Esophagus squamous epithelium (tissue), 5 donors: Measurements from ENCODE around the gene ZNF521. TPM values are rescaled to one million over a fixed set of nuclear protein-coding genes. Genes with fewer than 3 reads are reported as not detected.

Source experiments
- DNase-seq: peaks from one replicate; lab custom pipeline; 2025; lab: John Stamatoyannopoulos, UW
- H3K27ac ChIP-seq, 4 donors: fragments of 200-600 bp; sonication (generic); one replicate each; pipeline ENCODE4 v1.5.1; 2016 to 2019; ENCODE audit warnings: mild to moderate bottlenecking in 1 of 4
- H3K27me3 ChIP-seq, 4 donors: fragments of 200-600 bp; sonication (generic); 1 replicate in 3 of 4; 2 replicates in 1 of 4; pipeline versions ENCODE4 v1.5.1 to v1.6.0; 2017 to 2021; ENCODE audit warnings: antibody characterized with exemption in 1 of 4
- H3K36me3 ChIP-seq, 3 donors: fragments of 200-600 bp; sonication (generic); one replicate each; pipeline ENCODE4 v1.5.1; 2016 to 2019
- H3K4me1 ChIP-seq, 3 donors: fragments of 200-600 bp; sonication (generic); one replicate each; pipeline ENCODE4 v1.5.1; 2017 to 2019
- H3K4me3 ChIP-seq, 4 donors: fragments of 200-600 bp; sonication (generic); 1 replicate in 3 of 4; 2 replicates in 1 of 4; pipeline ENCODE4 v1.5.1; 2016 to 2019; ENCODE audit warnings: mild to moderate bottlenecking in 2 of 4, moderate library complexity in 1 of 4
- H3K9me3 ChIP-seq, 3 donors: fragments of 200-600 bp; sonication (generic); one replicate each; pipeline ENCODE4 v1.5.1; 2016 to 2019
- POLR2A ChIP-seq, 4 donors: fragments of 450-650 bp; IDR thresholded peaks; one replicate each; pipeline ENCODE4 v1.6.1; 2017; ENCODE audit warnings: antibody characterized with exemption in 4 of 4, mild to moderate bottlenecking in 4 of 4, moderate library complexity in 3 of 4
- WGBS, 2 donors: methylation state at CpG; one replicate each; pipeline ENCODE4 v1.1.5; 2018; 5-methylcytosine and 5-hydroxymethylcytosine counted together
- intact Hi-C: fragments of 100-400 bp; cut with DNase I; formaldehyde crosslinking; loops from one replicate; pipeline ENCODE4 v1.15.0; 2022
- total RNA-seq, 4 donors: library from RNA; depleted of rRNA; stranded (reverse); fragments of >200 nt; gene quantifications; one replicate each; pipeline ENCODE4 v1.1.0, GENCODE V29; 2016
- TF ChIP-seq, protein P1 (sequence below), 6 experiments: fragments of 450-650 bp in 4 of 6; fragments of 200-600 bp in 2 of 6; sonication (generic) in 2 of 6; IDR thresholded peaks; one replicate each; pipeline ENCODE4 v1.5.1; 2016 to 2019; ENCODE audit warnings: antibody characterized with exemption in 6 of 6, mild to moderate bottlenecking in 4 of 6, moderate library complexity in 4 of 6
- donor health status: DM: yes; HTN: yes; CAD: no.

ZNF521 gene
- total RNA-seq, 4 donors from 2014 or later = 0.68 to 11.3 (median 4.7) TPM

DNA sequence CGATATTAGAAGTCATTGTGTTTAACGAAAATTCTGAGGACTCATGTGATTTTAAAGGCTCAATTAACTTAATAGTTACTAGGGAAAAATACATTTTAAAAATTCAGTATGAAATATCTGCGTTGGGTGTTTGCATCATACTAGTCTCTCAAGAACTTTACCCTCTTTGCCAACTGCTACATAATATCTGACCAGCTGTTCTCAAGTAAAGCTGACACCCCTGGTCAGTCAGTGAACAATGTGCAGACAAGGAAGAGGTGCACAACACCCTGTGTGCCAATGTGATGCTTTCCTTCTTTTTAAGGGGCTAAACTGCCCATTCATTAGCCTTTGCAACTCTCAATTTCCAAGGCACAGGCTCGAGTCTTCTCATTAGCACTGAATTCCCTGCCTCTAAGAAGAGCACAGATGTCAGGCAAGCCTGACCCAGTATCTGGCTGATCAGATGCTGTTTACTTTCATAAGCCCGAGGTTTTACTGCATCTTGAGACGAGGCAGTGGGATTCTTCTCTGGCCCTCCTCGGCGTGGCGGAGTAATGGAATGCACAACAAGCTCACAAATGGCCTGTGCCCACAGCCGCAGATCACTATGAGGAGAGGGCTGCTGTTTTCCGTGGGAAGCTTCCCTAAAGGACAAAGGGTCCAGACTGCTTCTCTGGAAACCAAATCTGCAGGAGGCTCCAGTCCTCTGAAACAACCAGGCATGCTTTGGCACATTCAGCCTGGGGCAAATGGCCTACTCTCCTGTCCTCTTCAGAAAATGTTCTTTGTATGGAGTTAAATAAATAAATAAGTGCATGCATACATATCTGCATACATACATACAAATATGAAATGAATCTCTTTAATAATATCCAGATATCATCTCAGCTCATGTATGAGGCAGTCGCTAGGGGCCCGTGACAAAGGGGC lies 240.3 kb downstream of the ZNF521 start:
- TF ChIP-seq, protein P1, sequence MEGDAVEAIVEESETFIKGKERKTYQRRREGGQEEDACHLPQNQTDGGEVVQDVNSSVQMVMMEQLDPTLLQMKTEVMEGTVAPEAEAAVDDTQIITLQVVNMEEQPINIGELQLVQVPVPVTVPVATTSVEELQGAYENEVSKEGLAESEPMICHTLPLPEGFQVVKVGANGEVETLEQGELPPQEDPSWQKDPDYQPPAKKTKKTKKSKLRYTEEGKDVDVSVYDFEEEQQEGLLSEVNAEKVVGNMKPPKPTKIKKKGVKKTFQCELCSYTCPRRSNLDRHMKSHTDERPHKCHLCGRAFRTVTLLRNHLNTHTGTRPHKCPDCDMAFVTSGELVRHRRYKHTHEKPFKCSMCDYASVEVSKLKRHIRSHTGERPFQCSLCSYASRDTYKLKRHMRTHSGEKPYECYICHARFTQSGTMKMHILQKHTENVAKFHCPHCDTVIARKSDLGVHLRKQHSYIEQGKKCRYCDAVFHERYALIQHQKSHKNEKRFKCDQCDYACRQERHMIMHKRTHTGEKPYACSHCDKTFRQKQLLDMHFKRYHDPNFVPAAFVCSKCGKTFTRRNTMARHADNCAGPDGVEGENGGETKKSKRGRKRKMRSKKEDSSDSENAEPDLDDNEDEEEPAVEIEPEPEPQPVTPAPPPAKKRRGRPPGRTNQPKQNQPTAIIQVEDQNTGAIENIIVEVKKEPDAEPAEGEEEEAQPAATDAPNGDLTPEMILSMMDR (IDR thresholded peaks at IDR 0.05) = no peak
- no peak for TF ChIP-seq POLR2A (IDR thresholded peaks at IDR 0.05)
- Histone ChIP-seq H3K27me3 (no peaks in the 10 kb centered on the region), H3K36me3 (no peaks in the 10 kb centered on the region), H3K9me3 (no peaks in the 10 kb centered on the region), H3K27ac (no peak overlapping the region), H3K4me3 (no peak overlapping the region), H3K4me1 (no peaks in the 10 kb centered on the region)
- intact Hi-C loops = no loop called here
- WGBS, 2 donors = 71 to 81% methylated on average over 6 to 8 of the region's 13 CpGs
- DNase-seq = no peak

DNA sequence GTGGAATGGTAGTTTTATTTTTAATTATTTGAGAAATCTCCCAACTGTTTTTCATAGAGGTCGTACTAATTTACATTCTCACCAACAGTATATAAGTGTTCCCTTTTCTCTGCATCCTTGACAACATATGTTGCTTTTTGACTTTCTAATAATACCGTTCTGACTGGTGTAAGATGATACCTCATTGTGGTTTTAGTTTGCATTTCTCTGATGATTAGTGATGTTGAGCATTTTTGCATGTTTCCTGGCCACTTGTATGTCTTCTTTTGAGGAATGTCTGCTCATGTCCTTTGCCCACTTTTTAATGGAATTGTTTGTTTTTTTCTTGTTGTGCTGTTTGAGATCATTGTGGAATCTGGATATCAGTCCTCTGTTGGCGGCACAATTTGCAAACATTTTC lies 242.5 kb downstream of the ZNF521 start:
- intact Hi-C loops = no loop called here
- WGBS, 2 donors = 75 to 86% methylated on average over 3 of the region's 3 CpGs
- Histone ChIP-seq H3K9me3 (no peaks in the 10 kb centered on the region), H3K27ac (no peak overlapping the region), H3K4me1 (no peaks in the 10 kb centered on the region), H3K4me3 (no peak overlapping the region), H3K36me3 (no peaks in the 10 kb centered on the region), H3K27me3 (no peaks in the 10 kb centered on the region)
- TF ChIP-seq, protein P1 (IDR thresholded peaks at IDR 0.05) = no peak
- TF ChIP-seq POLR2A (IDR thresholded peaks at IDR 0.05) = no peak
- DNase-seq = no peak

DNA sequence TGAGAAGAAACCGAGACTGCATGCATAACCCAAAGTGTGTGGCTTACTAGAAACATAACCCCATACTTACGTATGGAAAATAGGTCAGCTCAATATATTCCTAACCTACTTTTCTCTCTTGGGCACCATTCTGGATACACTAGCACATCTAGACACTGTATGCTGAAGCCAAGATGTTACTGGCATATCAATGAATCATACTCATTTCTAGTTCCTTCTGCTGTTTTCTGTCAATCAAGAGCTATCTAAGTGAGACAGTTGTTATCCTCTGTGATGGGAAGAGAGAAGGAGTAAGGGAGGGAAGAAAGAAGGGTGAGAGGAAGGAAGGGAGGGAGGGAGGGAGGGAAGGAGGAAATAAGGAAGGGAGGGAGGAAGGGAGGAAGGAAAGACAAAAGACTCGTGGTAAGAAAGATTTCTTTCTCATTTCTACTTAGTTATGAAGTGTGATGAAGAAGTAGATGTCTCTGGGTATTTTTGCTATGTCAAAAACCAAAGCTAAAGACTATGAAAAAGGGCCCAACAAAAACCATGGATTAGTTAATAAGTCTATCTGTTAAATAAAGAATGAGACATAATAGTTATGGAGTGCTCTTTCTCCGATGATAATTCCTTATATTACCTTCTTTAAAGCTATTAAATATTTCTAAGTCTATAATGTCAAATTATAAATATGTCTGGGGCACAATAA lies 248.4 kb downstream of the ZNF521 start:
- intact Hi-C loops = no loop called here

DNA sequence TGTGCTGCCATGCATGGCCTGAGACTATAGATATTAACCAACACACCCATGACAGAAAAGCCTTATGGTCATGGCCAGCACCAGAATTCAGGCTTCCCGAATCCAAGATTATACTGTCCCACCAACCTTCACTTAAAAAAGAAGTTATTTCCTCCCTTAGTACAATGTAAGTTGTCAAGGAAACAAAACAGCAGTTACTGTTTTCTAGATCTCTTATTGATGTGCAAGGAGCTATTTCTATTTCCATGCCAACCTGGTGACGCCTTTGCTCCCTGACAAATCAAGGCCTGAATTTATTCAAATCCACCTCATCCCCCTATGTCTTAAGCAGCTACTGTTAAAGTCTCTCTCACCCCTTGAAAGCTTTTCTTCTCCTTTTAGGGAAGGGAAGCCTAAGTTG lies 249.3 kb downstream of the ZNF521 start:
- no peaks in the 10 kb centered on the region for H3K36me3 ChIP-seq
- intact Hi-C loops = no loop called here
- H3K27ac ChIP-seq = no peak overlapping the region
- H3K4me3 ChIP-seq = no peak overlapping the region
- TF ChIP-seq POLR2A (IDR thresholded peaks at IDR 0.05) = no peak
- TF ChIP-seq, protein P1 (IDR thresholded peaks at IDR 0.05) = no peak
- whole genome bisulfite sequencing, 2 donors = 40 to 46% methylated on average over 2 of the region's 2 CpGs
- peaks cover 0 to 6% (median 0%) of the 10 kb centered on the region in 3 donors for H3K4me1 ChIP-seq
- H3K9me3 ChIP-seq = no peaks in the 10 kb centered on the region
- H3K27me3 ChIP-seq = no peaks in the 10 kb centered on the region
- DNase-seq = no peak

More for the DNA sequence above, 248.4 kb downstream of the ZNF521 start:
- H3K27me3 ChIP-seq = no peaks in the 10 kb centered on the region
- no peaks in the 10 kb centered on the region for H3K9me3 ChIP-seq
- no peak overlapping the region for H3K27ac ChIP-seq
- peaks cover 0 to 6% (median 0%) of the 10 kb centered on the region in 3 donors for H3K4me1 ChIP-seq
- H3K4me3 ChIP-seq = no peak overlapping the region
- no peak for DNase-seq
- no peak for TF ChIP-seq POLR2A (IDR thresholded peaks at IDR 0.05)
- TF ChIP-seq, protein P1 (IDR thresholded peaks at IDR 0.05) = no peak
- 74 to 83% methylated on average over 4 of the region's 4 CpGs for WGBS, 2 donors
- H3K36me3 ChIP-seq = no peaks in the 10 kb centered on the region

DNA sequence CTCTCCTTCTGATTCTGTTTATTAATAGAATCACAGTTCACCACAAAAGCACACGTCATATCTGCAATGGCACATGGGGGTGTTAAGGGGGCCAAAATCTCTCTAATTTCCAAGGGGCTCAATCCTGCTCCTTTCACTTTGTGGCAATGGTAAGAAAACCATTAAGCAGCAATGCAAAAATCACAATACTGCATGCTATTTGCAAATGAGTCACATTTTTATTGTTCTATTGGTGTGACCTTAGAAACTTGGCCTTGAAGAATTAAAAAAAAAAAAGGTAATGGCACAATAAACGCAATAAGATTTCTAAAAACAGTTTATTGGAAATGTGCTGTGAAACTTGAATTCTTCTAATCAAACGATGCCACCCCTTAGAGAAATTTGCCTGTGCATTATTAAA lies 251.5 kb downstream of the ZNF521 start:
- 67 to 74% methylated on average over 3 of the region's 3 CpGs for WGBS, 2 donors
- Histone ChIP-seq H3K9me3 (no peaks in the 10 kb centered on the region), H3K27ac (no peak overlapping the region), H3K36me3 (no peaks in the 10 kb centered on the region), H3K4me3 (no peak overlapping the region), H3K4me1 (peaks cover 0 to 6% (median 0%) of the 10 kb centered on the region in 3 donors), H3K27me3 (no peaks in the 10 kb centered on the region)
- no peak for DNase-seq
- intact Hi-C loops = no loop called here
- TF ChIP-seq, protein P1 (IDR thresholded peaks at IDR 0.05) = no peak
- no peak for TF ChIP-seq POLR2A (IDR thresholded peaks at IDR 0.05)
